GM12874 (cell line): ENCODE measurements around the gene CRIP2.

Experiments used
- CTCF ChIP-seq: IDR thresholded peaks from 2 replicates; pipeline ENCODE4 v1.5.1; 2011; ENCODE audit warnings: low read depth, mild to moderate bottlenecking, control low read depth, low read length, moderate library complexity; ENCODE audit not compliant: insufficient read depth

The CRIP2 gene

GRCh38 chr14:105476097-105476830 is 1.6 kb downstream of the CRIP2 start:
- TF ChIP-seq CTCF: no peak

GRCh38 chr14:105476831-105477659 is 2.4 kb downstream of the CRIP2 start:
- no peak for TF ChIP-seq CTCF

GRCh38 chr14:105477660-105478397 is 3.2 kb downstream of the CRIP2 start:
- no peak for TF ChIP-seq CTCF

GRCh38 chr14:105478398-105479251 is 4.0 kb downstream of the CRIP2 start:
- no peak for TF ChIP-seq CTCF

GRCh38 chr14:105479431-105480158 is 5.0 kb downstream of the CRIP2 start:
- no peak for TF ChIP-seq CTCF

- TF ChIP-seq CTCF: no peak
Observed at GRCh38 chr14:105480199-105480746, 5.7 kb downstream of the CRIP2 start.
